GM23248 (cell line): ENCODE results near the gene BCR. TPM values are rescaled to one million over a fixed set of nuclear protein-coding genes. Genes with fewer than 3 reads are reported as not detected.
A peak's percentile ranks its signal among the peaks of the same experiment; 100 is the strongest.

Source experiments
- DNase-seq: peaks from one replicate; pipeline ENCODE4 v3.0.0-alpha.2; 2015
- H2AFZ ChIP-seq: fragments of 200-600 bp; sonication (generic); 2 replicates; pipeline ENCODE4 v1.6.1; 2016; ENCODE audit warnings: antibody characterized with exemption
- H3F3A ChIP-seq: fragments of 200-600 bp; sonication (generic); 2 replicates; pipeline ENCODE4 v1.6.1; 2016; ENCODE audit warnings: mild to moderate bottlenecking, antibody characterized with exemption, mixed run types; ENCODE audit not compliant: insufficient read depth
- H3K27ac ChIP-seq: fragments of 200-600 bp; sonication (generic); 2 replicates; pipeline ENCODE4 v1.5.1; 2016; ENCODE audit warnings: mild to moderate bottlenecking
- H3K27me3 ChIP-seq: fragments of 200-600 bp; sonication (generic); replicated peaks from 2 replicates; pipeline ENCODE4 v1.6.1; 2016; ENCODE audit warnings: mild to moderate bottlenecking; ENCODE audit not compliant: insufficient read depth
- H3K36me3 ChIP-seq: fragments of 200-600 bp; sonication (generic); 2 replicates; pipeline ENCODE4 v1.6.1; 2016; ENCODE audit warnings: low read depth, mild to moderate bottlenecking
- H3K4me1 ChIP-seq: fragments of 200-600 bp; sonication (generic); 2 replicates; pipeline ENCODE4 v1.6.1; 2016; ENCODE audit warnings: mild to moderate bottlenecking; ENCODE audit not compliant: insufficient read depth
- H3K4me2 ChIP-seq: fragments of 200-600 bp; sonication (generic); one replicate; pipeline ENCODE4 v1.6.1; 2016; ENCODE audit warnings: mild to moderate bottlenecking; ENCODE audit not compliant: unreplicated experiment
- H3K4me3 ChIP-seq: fragments of 200-600 bp; sonication (generic); 2 replicates; pipeline ENCODE4 v1.5.1; 2016; ENCODE audit warnings: mild to moderate bottlenecking
- H3K79me2 ChIP-seq: fragments of 200-600 bp; sonication (generic); 2 replicates; pipeline ENCODE4 v1.6.1; 2016; ENCODE audit warnings: mild to moderate bottlenecking; ENCODE audit not compliant: insufficient read depth
- H3K9ac ChIP-seq: fragments of 200-600 bp; sonication (generic); 2 replicates; pipeline ENCODE4 v1.6.1; 2016; ENCODE audit warnings: mild to moderate bottlenecking
- H3K9me2 ChIP-seq: fragments of 200-600 bp; sonication (generic); 2 replicates; pipeline ENCODE4 v1.6.1; 2016; ENCODE audit warnings: mixed run types, mild to moderate bottlenecking, moderate library complexity; ENCODE audit not compliant: insufficient read depth
- H3K9me3 ChIP-seq: fragments of 200-600 bp; sonication (generic); one replicate; pipeline ENCODE4 v1.6.1; 2017; ENCODE audit warnings: low read depth
- H4K20me1 ChIP-seq: fragments of 200-600 bp; sonication (generic); 2 replicates; pipeline ENCODE4 v1.6.0; 2016; ENCODE audit not compliant: insufficient read depth
- EZH2 ChIP-seq: fragments of 200-600 bp; sonication (generic); IDR thresholded peaks from 2 replicates; pipeline ENCODE4 v1.6.1; 2018; ENCODE audit warnings: antibody characterized with exemption, mild to moderate bottlenecking; ENCODE audit not compliant: insufficient read depth, poor library complexity, severe bottlenecking
- EZH2phosphoT487 ChIP-seq: fragments of 200-600 bp; sonication (generic); IDR thresholded peaks from 2 replicates; pipeline ENCODE4 v1.6.1; 2018; ENCODE audit warnings: antibody characterized with exemption, moderate library complexity, mild to moderate bottlenecking, low read depth; ENCODE audit not compliant: insufficient read depth
- WGBS, 2 experiments: methylation state at CpG; one replicate each; pipeline ENCODE4 v1.1.6; 2015 to 2017; ENCODE audit warnings: low lambda C conversion rate in 2 of 2, low coverage in 1 of 2; ENCODE audit errors: missing lambda C conversion rate in 2 of 2; 5-methylcytosine and 5-hydroxymethylcytosine counted together
- in situ Hi-C: fragments of 300-500 bp; cut with MboI; formaldehyde crosslinking; loops from 2 replicates; pipeline ENCODE4 v1.15.0; 2020
- polyA plus RNA-seq: library from polyadenylated mRNA; unstranded; fragments of >200 nt; fragmentation: Nextera tagmentation; extraction: Ambion mirVana; gene quantifications from 2 replicates; pipeline ENCODE4 v1.2.1, GENCODE V29; 2016
- total RNA-seq: library from RNA; depleted of rRNA; stranded (reverse); fragments of >200 nt; shearing (Covaris generic); gene quantifications from 2 replicates; pipeline ENCODE4 v1.2.3, GENCODE V29; 2014

The BCR gene
- total and polyA plus RNA-seq, 2 experiments from 2014 or later, result 4.7 to 30.0 TPM

GRCh38 chr22:23138584-23139435 is 41.5 kb upstream of the BCR start:
- Histone ChIP-seq H2AFZ (no peak overlapping the region), H3K79me2 (no peaks in the 10 kb centered on the region), H3K36me3 (no peaks in the 10 kb centered on the region), H3K4me1 (peaks cover 7% of the 10 kb centered on the region), H3F3A (no peaks in the 10 kb centered on the region), H3K9me2 (no peaks in the 10 kb centered on the region), H3K9me3 (no peaks in the 10 kb centered on the region), H3K9ac (no peak overlapping the region), H3K27ac (no peak overlapping the region), H3K4me2 (no peak overlapping the region), H4K20me1 (no peaks in the 10 kb centered on the region), H3K4me3 (no peak overlapping the region), H3K27me3 (no peaks in the 10 kb centered on the region)
- 85 to 88% methylated on average over 12 of the region's 12 CpGs for WGBS, 2 experiments
- in situ Hi-C loops, result no loop called here
- TF ChIP-seq EZH2, result no peak
- no peak for TF ChIP-seq EZH2phosphoT487
- DNase-seq, result no peak

DNA sequence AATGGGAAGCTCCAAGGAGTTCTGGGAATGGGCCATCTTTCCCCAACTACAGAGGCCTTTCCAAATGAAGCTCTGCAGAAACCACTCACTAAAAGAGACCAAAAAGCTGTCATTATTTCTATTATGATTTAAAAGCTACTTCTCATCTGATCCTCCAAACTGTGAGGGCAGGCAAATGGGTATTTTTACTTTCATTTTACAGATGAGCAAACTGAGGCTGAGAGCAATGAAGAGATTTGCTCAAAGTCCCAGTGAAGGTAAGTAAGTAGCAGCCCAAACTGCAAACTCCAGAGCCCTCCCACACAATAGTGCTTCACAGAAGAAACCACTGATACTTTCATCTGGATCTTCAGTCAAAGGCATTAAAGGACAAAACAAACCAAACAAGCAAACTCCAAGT is 39.9 kb upstream of the BCR start:
- Histone ChIP-seq H3F3A (no peaks in the 10 kb centered on the region), H3K4me2 (no peak overlapping the region), H2AFZ (no peak overlapping the region), H3K9me3 (no peaks in the 10 kb centered on the region), H3K36me3 (no peaks in the 10 kb centered on the region), H3K79me2 (no peaks in the 10 kb centered on the region), H3K27ac (no peak overlapping the region), H3K9ac (no peak overlapping the region), H3K9me2 (no peaks in the 10 kb centered on the region), H3K4me1 (peaks cover 10% of the 10 kb centered on the region), H3K4me3 (no peak overlapping the region), H4K20me1 (no peaks in the 10 kb centered on the region), H3K27me3 (no peaks in the 10 kb centered on the region)
- in situ Hi-C loops, result no loop called here
- no peak for DNase-seq
- TF ChIP-seq EZH2phosphoT487, result no peak
- no peak for TF ChIP-seq EZH2

GRCh38 chr22:23142546-23143105 is 37.7 kb upstream of the BCR start:
- Histone ChIP-seq H4K20me1 (no peaks in the 10 kb centered on the region), H3K9me2 (no peaks in the 10 kb centered on the region), H3K27ac (peak overlapping the region; percentile 59), H3K4me1 (peaks cover 10% of the 10 kb centered on the region), H3K27me3 (no peaks in the 10 kb centered on the region), H2AFZ (peak overlapping the region; percentile 90), H3K9ac (peak overlapping the region; percentile 76), H3K79me2 (no peaks in the 10 kb centered on the region), H3K4me3 (peak overlapping the region; percentile 69), H3K4me2 (peak overlapping the region; percentile 88), H3K9me3 (no peaks in the 10 kb centered on the region), H3F3A (no peaks in the 10 kb centered on the region), H3K36me3 (no peaks in the 10 kb centered on the region)
- in situ Hi-C loops, result no loop called here
- 81 to 82% methylated on average over 9 of the region's 9 CpGs for WGBS, 2 experiments
- TF ChIP-seq EZH2 (no peak), EZH2phosphoT487 (no peak)
- DNase-seq, result no peak

- Histone ChIP-seq H3K9me2 (no peaks in the 10 kb centered on the region), H3K4me3 (no peak overlapping the region), H2AFZ (no peak overlapping the region), H3K79me2 (no peaks in the 10 kb centered on the region), H4K20me1 (no peaks in the 10 kb centered on the region), H3K27me3 (no peaks in the 10 kb centered on the region), H3K36me3 (no peaks in the 10 kb centered on the region), H3K9me3 (no peaks in the 10 kb centered on the region), H3K4me2 (no peak overlapping the region), H3F3A (no peaks in the 10 kb centered on the region), H3K9ac (no peak overlapping the region), H3K27ac (no peak overlapping the region), H3K4me1 (peaks cover 6% of the 10 kb centered on the region)
- WGBS, 2 experiments, result 100% methylated on average over 1 of the region's 1 CpG
- TF ChIP-seq EZH2phosphoT487 (no peak), EZH2 (no peak)
- DNase-seq, result no peak
- in situ Hi-C loops, result no loop called here
These were observed 37.2 kb upstream of the BCR start for GRCh38 chr22:23143119-23143518.
